Raji (cell line): ENCODE results near the gene ADCYAP1R1.

Experiments used
- POLR2A ChIP-seq: IDR thresholded peaks from 2 replicates; pipeline ENCODE4 v1.6.1; 2011; ENCODE audit warnings: low read depth, low read length, control low read depth; ENCODE audit not compliant: insufficient read depth

Gene ADCYAP1R1

GRCh38 chr7:31027161-31027965 lies 24.7 kb upstream of the ADCYAP1R1 start:
- no peak for TF ChIP-seq POLR2A

DNA sequence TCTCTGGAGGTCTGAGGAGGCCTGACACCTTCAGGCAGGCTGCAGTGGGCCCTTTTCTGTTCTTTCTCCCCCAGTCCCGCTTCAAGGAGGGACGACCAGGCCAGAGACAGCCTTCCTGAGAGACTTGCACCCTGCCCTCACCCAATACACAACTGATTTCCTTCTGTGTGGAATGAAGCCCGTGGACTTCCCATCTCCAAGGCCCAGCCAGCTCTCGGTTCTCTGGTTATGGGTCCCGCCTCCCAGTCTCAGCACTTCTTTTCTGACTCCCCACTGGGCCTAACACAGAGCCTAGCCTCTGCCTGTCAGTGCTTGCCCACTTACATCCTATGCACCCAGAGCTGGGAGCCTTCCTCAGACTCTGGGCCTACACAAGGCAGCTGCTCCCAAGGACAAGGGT lies 24.1 kb upstream of the ADCYAP1R1 start:
- no peak for TF ChIP-seq POLR2A

DNA sequence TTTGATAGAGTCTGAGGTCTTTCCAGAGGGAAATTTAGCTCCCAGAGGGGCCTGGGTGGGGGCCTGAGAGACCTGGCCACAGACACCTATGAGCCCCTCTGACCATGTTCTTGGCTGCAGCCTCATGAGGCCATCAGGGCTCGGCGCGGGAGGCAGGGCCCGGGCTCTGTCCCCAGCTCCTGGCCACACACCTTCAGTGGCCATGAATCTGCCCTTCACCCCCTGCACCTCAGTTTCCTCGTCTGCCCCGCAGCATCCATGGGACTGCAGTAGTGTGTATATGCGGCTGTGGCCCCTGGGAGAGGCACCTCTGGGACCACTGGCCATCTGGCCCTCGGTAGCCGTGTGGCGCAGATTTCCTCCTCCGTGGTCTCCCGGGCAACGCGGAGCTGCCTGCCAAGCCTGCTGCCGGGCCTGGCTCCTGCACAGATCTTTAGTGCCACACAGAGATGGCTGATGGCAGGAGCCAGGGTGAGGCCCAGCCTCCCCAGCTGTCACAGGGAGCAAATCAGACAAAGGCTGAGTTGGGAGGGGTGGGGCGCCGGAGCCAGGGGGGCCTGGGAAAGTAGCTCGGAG lies 23.6 kb upstream of the ADCYAP1R1 start:
- TF ChIP-seq POLR2A, result no peak

GRCh38 chr7:31029251-31030042 lies 22.7 kb upstream of the ADCYAP1R1 start:
- TF ChIP-seq POLR2A, result no peak

- TF ChIP-seq POLR2A, result no peak
Measured at GRCh38 chr7:31033674-31034300, 18.3 kb upstream of the ADCYAP1R1 start.

DNA sequence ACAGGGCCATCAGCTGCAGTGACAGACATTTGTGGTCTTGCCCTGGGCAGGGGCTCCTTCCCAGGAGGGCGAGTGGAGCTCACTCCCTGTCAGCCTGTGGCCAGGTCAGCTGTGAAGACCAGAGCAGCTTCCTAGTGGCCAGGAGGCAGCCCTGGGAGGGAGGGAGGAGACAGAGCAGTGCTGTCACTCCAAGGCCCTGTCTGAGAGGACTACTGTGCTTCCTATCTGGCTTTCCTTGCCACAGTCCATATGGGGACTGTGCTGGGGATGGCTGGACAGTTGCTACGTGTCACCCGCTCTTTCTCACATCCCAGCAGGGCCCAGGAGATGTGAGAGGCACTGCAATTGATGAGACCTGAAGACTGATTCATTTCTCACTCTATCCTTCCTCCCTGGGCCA lies 15.2 kb upstream of the ADCYAP1R1 start:
- TF ChIP-seq POLR2A, result no peak

GRCh38 chr7:31043051-31043471 lies 9.0 kb upstream of the ADCYAP1R1 start:
- TF ChIP-seq POLR2A, result no peak

- no peak for TF ChIP-seq POLR2A
Measured at GRCh38 chr7:31044529-31044928, 7.6 kb upstream of the ADCYAP1R1 start.

DNA sequence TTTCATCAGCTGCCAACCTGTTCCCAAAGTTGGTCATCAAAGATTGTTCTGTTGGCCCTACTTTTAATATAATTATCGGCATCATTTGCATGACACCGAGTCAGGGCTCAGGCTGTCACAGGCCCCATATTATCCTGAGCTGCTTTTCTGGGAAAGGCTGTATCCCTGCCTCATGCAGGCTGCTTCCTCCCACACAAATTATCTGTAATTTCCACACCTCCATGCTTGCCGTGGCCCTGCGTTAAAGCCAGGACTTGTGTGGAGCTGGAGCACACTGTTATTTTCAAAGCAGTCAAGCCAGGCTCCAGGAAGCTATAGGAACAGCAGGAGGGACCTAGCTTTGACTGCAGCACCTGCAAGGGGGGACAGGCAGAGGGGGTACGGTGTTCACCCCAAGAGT lies 5.4 kb upstream of the ADCYAP1R1 start:
- TF ChIP-seq POLR2A, result no peak

GRCh38 chr7:31047313-31048146 lies 4.6 kb upstream of the ADCYAP1R1 start:
- no peak for TF ChIP-seq POLR2A

- no peak for TF ChIP-seq POLR2A
Measured at GRCh38 chr7:31049005-31049765, 2.9 kb upstream of the ADCYAP1R1 start.

DNA sequence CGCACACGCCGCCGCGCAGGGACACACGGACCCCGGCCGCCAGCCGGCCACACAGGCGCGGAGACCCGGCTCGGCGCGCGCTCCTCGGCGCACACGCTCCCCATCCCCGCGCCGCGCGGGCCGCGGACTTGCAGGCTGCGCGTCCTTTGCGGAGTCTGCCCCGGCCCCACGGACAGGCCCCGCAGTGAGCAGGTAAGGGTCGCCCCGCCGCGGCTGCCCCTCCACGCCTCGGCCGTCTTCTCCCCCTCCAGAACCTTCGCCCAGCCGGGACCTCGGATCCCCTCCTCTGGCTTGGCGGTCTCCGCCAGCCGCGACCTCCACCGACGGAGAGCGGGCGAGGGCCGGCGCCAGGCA lies 356 bp downstream of the ADCYAP1R1 start:
- TF ChIP-seq POLR2A, result no peak

GRCh38 chr7:31052841-31053601 lies 913 bp downstream of the ADCYAP1R1 start:
- no peak for TF ChIP-seq POLR2A

- TF ChIP-seq POLR2A, result no peak
Measured at GRCh38 chr7:31053986-31054385, 1.9 kb downstream of the ADCYAP1R1 start.
